ENCODE measurements around the gene DAB1.

The DAB1 gene
- 0 to 0.28 (median 0.02) reads per million in 18 experiments for total RNA-seq

GRCh38 chr1:57423656-57424211 is at the start of gene DAB1:
DAB1 (minus strand) TSS chr1:57424060; CDS start chr1:57291030, 133,030 bp downstream.
- DNase-seq, result no peak

GRCh38 chr1:57473448-57473847 is 49.6 kb upstream of the DAB1 start:
- DNase-seq, result no peak

- DNase-seq, result no peak
Observed at GRCh38 chr1:57471995-57472394, 48.1 kb upstream of the DAB1 start.

GRCh38 chr1:57470036-57470435 is 46.2 kb upstream of the DAB1 start:
- no peak for DNase-seq

- no peak for DNase-seq
Observed at GRCh38 chr1:57468641-57469523, 45.0 kb upstream of the DAB1 start.

GRCh38 chr1:57467830-57468229 is 44.0 kb upstream of the DAB1 start:
- DNase-seq, result no peak

- DNase-seq, result no peak
Observed at GRCh38 chr1:57464756-57465155, 40.9 kb upstream of the DAB1 start.

GRCh38 chr1:57463343-57463742 is 39.5 kb upstream of the DAB1 start:
- no peak for DNase-seq

- DNase-seq, result no peak
Observed at GRCh38 chr1:57461405-57461804, 37.5 kb upstream of the DAB1 start.

- DNase-seq, result no peak
Observed at GRCh38 chr1:57451516-57451915, 27.7 kb upstream of the DAB1 start.

GRCh38 chr1:57450981-57451380 is 27.1 kb upstream of the DAB1 start:
- no peak for DNase-seq

- DNase-seq, result no peak
Observed at GRCh38 chr1:57447551-57447950, 23.7 kb upstream of the DAB1 start.

GRCh38 chr1:57443004-57443403 is 19.1 kb upstream of the DAB1 start:
- no peak for DNase-seq

- no peak for DNase-seq
Observed at GRCh38 chr1:57440096-57440495, 16.2 kb upstream of the DAB1 start.

- DNase-seq, result no peak
Observed at GRCh38 chr1:57431400-57431799, 7.5 kb upstream of the DAB1 start.

GRCh38 chr1:57424231-57425027 is 569 bp upstream of the DAB1 start:
- DNase-seq, result no peak

- no peak for DNase-seq
Observed at GRCh38 chr1:57423135-57423655, 665 bp downstream of the DAB1 start.

- no peak for DNase-seq
Observed at GRCh38 chr1:57422271-57423134, 1.4 kb downstream of the DAB1 start.

- no peak for DNase-seq
Observed at GRCh38 chr1:57421806-57422205, 2.1 kb downstream of the DAB1 start.

- no peak for DNase-seq
Observed at GRCh38 chr1:57420981-57421785, 2.7 kb downstream of the DAB1 start.

- no peak for DNase-seq
Observed at GRCh38 chr1:57418971-57419370, 4.9 kb downstream of the DAB1 start.

Data from inflammatory macrophage (primary cell).